GM18873 (cell line): ENCODE results near the gene GPR137B.
"Not testable (repeated sequence)": the region's sequence is repeated elsewhere in the genome, so short reads cannot be mapped to it uniquely, and the experiment has no call there.

Experiments used
- ATAC-seq: cut with Tn5 transposase; IDR thresholded peaks from one replicate; pipeline ENCODE4 v1.9.1; 2021; ENCODE audit warnings: mild to moderate bottlenecking, moderate library complexity, moderate number of reproducible peaks; ENCODE audit not compliant: unreplicated experiment, low FRiP score

GPR137B gene

DNA sequence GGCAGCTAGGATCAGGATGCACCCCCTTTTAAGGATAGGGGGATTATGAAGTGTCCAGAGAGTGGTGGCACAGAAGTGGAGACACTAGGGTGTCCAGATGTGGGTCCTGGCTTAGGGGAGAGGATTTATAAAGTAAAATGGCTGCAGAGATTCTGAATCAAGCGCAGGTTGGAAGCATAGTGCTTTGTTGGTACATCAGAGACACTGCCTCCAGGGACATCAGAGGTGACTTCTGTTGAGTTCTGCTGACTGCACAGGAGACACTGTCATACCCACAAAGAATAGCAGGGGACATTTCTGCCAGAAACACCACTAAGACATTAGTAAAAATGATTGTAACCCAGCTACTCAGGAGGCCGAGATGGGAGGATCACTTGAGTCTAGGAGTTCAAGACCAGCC lies 16.4 kb downstream of the GPR137B start:
- ATAC-seq: no peak

DNA sequence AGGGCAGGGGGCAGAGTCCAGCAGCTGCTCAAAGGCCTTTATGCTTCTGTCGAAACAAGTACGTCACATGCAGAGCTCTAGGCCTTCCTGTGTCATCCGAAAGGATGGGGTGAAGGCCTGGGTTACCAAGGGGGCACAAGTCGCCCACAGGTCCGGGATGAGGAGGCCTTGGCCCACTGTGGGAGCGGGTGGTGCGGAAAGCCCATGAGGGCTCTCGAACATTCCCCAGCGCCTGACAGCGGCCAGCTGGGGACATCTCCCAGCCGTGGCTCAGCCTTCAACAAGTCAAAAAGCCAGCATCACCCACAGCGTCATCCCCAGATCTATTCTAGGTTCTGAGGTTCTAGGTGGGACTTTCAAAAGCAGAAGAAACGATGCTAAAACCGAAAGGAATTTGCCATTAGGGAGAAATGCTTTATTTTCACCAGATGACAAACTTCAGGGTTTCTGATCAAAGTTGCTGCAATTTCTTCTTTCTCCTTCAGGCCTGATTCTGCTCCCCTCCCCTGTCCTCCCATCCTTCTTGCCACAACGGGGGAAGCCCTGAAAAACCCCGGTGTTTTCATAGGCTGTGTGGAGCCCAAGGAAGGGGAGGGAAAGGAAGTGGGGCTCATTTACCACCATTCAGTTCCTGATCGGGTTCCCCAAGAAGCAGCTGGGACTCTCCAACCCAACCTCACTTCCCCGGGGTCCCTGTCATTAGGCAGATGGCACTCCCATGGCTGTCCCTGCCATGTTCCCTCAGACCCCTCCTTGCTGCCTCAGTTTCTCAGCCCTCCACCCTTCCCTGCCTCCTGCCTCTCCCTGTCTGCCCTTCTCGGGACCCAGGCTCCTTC lies 17.6 kb downstream of the GPR137B start:
- peak; percentile 40 for ATAC-seq

DNA sequence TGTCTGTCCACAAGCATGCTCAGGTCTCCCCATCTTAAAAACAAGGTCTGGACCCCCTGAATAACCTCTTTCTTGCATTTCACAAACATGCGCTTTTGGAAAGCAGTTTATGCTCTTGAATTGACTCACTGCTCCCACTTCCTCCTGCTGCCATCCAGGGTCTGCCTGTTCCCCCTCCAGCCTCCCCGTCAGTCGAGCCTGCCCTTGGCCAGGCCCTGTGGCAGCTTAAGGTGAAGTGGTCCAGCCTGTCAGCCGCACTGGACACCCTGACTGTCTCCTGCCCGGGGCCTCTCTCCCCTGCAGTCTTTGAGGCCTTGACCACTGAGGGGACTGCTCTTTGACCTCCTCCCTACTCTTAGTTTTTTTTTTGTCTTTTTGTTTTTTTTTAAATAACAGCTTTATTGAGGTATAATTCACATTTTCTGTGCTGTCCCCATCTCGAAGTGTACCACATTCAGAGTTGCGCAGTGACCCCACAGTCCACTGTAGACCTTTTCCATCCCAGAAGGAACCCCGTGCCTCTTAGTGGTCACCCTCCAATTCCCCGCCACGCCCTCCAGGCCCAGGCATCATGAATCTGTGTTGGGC lies 18.3 kb downstream of the GPR137B start:
- ATAC-seq: no peak

DNA sequence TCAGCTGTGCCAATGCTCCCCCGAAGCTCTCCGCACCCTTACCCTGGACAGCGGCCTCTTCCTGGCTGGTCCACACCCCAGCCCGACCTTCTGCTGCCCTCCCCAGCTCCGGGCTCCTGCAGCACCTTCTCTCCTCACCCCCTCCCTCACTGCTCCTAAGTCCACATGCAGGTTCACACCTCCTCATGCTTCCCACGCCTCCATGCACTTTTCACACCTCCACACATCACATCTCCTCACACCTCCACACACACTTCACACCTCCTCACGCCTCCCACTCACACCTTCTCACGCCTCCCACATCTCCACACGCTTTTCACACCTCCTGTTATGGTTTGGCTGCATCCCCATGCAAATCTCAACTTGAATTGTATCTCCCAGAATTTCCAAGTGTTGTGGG lies 18.9 kb downstream of the GPR137B start:
- no peak for ATAC-seq

DNA sequence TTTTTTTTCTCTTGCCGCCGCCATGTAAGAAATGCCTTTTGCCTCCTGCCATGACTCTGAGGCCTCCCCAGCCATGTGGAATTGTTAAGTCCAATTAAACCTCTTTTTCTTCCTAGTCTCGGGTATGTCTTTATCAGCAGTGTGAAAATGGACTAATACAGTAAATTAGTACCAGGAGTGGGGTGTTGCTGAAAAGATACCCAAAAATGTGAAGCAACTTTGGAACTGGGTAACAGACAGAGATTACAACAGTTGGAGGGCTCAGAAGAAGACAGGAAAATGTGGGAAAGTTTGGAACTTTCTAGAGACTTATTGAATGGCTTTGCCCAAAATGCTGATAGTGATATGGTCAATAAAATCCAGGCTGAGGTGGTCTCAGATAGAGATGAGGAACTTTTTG lies 19.4 kb downstream of the GPR137B start:
- ATAC-seq: not testable (repeated sequence)

DNA sequence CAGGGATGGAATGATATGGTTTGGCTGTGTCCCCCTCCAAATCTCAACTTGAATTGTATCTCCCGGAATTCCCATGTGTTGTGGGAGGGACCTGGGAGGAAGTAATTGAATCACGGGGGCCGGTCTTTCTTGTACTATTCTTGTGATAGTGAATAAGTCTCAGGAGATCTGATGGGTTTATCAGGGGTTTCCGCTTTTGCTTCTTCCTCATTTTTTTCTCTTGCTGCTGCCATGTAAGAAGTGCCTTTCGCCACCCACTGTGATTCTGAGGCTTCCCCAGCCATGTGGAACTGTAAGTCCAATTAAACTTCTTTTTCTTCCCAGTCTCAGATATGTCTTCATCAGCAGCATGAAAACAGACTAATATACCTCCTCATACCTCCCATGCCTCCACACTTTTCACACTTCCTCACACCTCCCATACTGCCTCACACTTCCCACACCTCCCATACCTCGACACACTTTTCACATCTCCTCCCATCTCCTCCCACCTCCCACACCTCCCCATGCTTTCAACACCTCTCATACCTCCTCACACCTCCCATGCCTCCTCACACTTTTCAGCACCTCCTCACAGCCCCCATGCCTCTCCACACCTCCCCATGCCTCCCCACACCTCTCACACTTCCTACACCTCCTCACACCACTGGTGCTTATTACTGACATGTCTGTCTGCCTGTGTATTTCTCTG lies 21.3 kb downstream of the GPR137B start:
- ATAC-seq: no peak

DNA sequence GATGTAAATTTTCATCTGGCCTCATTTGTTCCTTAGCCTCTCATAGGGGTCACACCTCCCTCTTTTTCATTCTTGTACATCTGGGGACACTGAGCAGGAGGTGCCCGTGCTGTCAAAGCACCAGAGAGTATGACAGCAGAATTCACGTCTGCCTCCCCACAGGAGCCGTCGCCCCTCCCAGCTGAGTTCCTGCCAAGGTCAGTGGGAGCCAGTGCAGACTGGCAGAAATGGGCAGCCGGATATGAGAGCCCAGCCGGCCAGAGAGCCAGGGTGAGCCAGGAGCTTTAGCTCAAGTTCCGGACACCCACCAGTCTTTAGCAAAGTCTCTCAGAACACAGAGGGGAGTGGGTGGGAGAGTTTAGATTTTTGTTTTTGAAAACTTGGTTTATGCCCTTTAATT lies 21.9 kb downstream of the GPR137B start:
- no peak for ATAC-seq

DNA sequence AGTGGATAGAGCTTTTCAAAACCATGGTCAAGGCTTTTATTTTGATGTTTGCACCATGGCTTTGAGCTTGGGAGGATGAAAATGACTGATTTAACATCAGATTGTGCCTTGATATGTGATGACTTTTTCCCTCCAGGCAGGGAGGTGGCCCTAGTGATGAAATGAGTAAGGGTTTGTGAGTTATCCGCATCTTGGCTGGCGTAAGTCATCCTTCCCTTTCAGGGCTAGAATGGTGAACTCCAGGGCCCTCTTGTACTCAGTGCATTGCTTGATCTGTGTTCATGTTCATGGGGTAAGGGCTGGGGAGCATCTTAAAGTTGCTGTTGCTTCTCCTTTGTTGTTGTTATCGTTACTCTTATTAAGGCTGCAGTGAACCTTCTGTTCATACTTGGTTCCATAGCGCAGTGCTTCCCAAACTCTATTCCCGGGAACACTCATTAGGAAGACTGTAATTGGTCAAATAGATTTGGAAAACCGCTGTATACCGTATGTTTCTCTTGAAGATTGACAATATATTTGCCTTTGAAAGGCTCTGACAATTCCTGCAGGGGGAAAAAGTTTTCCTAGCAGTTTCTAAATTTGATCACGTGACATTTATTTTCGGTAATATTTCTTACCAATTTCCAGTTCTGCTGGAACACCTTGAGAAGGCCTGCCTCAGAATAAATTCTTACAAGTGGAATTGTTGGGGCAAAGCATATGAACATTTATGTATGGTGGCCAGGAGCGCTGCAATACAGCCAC lies 23.1 kb downstream of the GPR137B start:
- ATAC-seq: no peak

DNA sequence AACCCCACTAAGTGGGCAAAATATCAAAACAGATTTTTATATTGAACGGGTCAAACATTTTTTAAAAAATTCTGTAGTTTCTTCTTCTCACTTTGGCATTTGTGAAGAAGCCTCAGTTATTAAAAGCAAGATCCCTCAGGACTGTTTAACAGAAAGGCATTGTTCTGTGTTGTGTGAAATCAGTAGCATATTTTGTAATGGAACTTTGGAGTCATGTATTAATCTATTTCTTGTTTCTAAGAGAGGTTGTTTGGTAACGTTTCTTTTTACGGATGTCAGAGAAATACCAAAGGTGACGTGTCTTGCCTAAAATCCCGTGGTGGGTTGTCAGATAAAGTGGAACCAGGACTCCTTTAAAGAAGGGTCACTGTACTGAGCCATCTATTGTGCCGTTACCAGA lies 23.7 kb downstream of the GPR137B start:
- ATAC-seq: no peak

DNA sequence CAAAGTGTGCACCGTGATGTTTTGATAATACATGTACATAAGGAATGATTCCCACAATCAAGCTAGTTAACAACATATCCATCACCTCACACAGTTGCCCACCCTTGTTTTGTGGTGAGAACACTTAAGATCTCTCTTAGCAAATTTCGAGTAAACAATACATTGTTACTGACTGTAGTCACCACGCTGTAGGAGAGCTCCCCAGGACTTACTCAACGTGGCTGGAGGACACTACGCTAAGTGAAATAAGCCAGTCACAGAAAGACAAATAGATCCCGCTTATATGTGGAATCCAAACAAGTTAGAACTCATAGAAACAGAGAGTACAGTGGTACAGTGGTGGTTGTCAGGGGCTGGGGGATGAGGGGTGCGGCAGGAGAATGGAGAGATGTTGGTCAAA lies 24.8 kb downstream of the GPR137B start:
- no peak for ATAC-seq

DNA sequence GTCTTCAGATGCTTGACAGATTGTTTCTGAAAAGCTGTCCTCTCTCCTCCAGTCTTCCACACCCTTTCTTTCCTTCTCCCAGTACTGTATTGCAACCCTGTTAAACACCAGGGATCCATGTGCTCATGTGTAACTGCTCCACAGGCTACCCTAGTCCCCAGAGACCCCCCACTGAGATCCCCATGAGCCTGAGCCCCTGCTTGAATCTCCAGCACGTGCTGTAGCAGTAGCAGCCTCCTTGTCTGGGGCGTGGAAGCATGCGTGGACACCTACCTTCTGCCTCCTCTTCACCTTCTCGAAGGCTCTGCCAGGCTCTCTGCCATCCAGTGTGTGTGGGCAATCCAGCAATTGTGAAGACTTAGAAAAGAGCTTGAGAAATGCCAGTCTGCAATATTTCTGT lies 25.2 kb downstream of the GPR137B start:
- ATAC-seq: no peak

DNA sequence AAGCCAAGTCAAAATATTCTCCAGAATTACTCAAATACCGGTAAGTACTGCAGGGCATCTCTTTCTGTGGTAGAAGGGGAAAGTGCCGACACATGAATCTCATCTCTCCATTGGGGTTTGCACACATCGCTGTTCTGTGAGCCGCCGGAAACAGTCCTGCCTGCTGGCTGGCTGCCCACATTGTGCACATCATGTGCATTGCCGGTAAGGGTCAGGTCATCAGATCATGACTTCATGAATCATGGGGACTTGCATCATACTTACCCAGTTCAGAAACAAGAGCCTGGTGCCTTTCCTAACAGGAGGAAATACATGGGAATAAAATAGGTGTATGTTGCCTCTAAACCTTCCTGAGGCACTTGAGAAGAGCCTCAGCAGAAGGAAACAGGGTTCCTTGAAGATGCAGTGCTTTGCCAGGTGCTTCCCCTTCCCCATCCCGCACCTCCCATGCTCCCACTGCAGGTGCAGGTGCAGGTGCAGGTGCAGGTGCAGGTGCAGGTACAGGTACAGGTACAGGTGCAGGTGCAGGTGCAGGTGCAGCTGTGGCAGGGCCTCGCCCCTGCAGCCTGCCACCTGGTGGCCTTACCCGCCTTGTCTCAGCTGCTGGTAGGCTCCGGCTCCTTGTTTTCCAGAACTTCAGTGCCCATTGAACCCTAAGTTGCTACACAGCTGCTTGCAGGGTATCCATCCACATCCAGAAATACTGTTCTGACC lies 26.5 kb downstream of the GPR137B start:
- peak; percentile 72 for ATAC-seq

DNA sequence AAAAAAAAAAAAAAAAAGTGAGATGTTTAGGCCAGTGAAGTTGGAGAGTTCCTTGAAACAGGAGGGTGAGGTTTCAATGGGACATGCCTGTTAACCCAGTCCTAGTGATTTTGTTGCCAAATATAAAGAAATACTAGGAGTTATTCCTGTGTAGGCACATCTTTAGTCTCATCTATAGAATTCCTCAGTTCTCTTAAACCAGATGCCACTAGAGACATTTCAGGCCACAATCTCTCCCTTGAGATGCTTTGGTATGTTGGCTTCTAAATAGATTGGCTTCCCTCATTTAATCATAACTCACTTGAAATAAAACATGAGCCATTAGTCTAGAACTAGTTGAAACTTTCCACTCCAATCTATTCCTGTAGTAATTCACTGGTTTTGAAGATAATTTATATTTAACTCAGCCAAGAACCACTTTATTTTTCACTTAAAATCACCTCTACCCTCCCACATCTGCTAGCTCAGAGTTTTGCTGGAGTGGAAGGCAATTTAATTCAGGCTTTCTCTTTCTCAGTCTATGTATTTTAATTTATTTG lies 29.8 kb downstream of the GPR137B start:
- no peak for ATAC-seq

DNA sequence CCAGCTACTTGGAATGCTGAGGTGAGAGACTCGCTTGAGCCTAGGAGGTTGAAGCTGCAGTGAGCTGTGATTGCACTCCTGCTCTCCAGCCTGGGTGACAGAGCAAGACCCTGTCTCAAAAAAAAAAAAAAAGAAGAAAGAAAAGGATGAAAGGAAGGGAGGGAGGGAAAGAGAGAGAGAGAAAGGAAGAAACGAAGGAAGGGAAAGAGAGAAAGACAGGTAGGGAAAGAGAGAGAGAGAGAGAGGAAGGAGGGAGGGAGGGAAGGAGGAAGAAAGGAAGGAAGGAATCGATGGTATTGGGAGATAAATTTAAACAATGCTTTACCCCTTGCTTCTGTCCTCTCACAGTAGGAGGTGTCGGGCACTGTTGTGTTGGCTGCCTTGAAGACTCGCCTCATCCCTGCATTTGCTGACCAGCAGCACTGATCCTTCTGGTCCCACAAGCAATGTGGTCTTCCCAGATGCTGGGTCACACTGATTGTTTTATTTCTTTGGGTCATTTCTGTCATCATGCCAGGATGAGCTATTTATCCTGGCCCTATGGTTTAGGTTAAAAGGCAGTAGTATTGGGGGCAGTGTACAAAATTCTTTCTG lies 30.9 kb downstream of the GPR137B start:
- ATAC-seq: no peak

DNA sequence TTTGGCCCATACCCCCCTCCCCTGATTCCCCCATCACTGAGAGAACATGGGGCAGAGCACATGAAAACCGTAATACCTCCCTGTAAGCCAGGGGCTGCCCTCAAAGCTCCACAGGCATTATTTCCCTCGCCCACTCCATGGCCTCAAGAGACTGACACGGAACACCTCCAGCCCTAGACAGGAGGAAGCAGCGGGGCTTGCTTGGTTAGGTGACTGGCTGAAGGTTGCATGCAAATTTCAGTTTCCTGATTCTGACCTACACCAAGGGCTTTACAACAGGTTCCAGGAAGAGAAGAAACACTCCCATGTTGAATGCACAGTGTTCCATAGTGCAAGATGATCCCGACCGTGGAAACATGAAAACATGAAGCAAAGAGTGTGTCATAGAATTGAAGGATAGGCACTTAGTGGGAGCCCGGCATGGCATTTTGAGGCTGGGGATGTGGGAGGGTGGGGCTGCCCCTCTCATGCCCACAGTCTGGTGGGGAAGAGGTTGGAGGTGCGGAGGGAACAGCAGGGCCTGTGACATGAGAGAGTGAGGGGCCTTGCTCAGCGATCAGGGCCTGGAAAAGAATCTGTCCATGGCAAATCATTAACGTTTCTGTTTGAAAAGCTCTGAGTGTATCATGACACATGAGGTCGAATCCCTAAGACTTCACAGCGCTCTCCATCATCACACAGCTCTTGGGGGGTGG lies 33.5 kb downstream of the GPR137B start:
- peak; percentile 47 for ATAC-seq

DNA sequence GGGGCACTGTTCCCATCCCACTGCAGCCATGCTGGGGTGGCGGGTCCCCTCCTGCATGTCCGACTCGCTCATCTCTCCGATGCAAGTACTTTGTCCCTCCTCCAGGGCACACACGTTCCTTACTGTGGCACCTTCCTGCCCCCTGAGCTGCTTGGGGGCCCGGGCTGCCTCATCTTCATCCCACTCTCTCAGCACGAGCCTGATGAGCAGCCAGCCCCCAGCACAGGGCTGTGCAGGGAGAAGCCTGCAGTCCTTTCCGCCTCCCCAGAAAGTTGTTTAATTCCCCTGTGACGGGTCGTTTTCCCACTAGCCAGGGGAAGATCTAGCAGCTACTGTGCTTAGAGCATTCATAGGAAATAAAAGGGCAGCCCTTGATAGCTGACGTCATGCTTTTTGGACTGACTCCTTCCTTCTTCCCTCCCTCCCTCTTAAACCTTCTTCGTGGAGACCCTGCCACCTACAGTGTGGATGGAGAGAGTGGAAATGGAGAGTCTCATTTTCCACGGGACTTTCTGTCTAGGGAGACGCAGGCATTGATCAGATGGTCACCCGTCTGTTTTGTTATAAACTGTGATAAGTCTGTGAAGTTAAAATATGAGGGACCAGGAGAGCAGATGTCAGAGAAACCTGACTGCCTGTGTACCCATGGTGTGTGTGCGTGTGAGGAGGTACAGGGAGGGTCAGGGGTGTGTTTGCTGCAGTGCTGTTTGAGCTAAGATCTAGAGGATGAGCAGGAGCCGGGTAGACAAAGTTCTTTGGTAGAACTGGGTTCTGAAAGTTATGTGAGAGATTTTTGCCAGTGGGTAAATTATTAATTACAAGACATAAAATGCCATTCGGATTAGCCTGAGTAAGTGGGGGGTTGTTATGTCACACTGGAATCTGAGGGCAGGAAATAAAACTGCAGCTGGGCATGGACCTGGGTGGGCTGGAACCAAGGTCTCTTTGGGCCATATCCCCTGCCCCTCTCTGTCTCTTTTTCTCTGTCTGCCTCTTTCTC lies 34.3 kb downstream of the GPR137B start:
- ATAC-seq: no peak

DNA sequence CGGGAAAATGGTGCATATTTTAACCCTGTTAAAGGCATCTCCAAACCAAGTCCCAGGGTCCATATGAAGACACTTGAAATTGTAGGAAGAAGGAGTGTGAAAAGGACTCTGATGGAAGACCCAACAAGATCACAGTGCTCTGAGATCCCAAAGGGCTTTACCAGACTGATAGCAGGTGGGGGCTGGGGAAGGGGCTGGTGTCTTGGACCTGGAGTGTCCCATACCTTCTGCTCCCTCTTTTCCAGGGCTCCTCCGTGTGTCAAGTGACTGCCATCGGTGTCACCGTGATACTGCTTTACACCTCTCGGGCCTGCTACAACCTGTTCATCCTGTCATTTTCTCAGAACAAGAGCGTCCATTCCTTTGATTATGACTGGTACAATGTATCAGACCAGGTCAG lies 37.3 kb downstream of the GPR137B start:
- no peak for ATAC-seq

DNA sequence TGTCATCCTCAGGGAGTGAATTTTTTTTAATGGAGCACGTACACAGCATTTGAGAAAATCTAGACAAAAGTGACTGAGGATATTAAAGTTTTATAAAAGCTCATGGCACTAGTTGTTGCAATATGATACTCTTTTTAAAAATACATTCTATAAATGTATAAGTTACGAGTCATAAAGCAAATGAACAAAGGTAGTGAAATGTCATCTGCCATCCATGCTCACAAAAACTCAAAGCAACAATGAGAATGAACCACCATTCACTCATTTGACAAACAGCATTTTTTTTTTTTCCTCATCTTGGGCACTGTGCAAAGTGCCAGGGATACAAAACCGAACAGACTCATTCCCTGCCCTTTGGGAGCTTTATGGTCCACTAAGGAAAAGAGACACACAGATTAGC lies 38.7 kb downstream of the GPR137B start:
- ATAC-seq: no peak
